Measurements from ENCODE around the gene CAMK1.

DNA sequence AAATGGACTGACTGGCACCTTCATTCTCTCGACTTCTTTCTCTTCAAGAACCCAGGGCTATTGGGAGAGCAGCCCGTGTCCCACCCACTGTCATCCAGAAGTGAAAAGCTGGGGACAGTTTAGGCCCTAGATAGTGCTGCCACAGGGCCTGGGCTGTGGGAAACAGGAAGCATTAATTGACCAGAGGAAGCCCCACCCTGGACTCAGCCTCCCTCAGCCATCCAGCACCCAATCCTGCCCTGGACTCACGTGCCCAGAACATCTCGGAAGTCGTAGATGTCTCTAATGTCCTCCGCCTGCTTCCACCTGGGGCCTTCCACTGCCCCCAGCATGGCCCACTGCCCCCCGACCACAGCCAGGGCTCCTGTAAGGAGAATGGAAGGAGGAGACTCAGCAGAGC lies 2.3 kb downstream of the CAMK1 start:
- TF ChIP-seq, protein P1, sequence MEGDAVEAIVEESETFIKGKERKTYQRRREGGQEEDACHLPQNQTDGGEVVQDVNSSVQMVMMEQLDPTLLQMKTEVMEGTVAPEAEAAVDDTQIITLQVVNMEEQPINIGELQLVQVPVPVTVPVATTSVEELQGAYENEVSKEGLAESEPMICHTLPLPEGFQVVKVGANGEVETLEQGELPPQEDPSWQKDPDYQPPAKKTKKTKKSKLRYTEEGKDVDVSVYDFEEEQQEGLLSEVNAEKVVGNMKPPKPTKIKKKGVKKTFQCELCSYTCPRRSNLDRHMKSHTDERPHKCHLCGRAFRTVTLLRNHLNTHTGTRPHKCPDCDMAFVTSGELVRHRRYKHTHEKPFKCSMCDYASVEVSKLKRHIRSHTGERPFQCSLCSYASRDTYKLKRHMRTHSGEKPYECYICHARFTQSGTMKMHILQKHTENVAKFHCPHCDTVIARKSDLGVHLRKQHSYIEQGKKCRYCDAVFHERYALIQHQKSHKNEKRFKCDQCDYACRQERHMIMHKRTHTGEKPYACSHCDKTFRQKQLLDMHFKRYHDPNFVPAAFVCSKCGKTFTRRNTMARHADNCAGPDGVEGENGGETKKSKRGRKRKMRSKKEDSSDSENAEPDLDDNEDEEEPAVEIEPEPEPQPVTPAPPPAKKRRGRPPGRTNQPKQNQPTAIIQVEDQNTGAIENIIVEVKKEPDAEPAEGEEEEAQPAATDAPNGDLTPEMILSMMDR (IDR thresholded peaks at IDR 0.05): no peak
- no peak for TF ChIP-seq ZFX (IDR thresholded peaks at IDR 0.05; ENCODE audit: borderline replicate concordance)

Measured in 22Rv1 (cell line).